Prostate gland (tissue), 2 donors: ENCODE results near the gene RNF43. TPM values are rescaled to one million over a fixed set of nuclear protein-coding genes. Genes with fewer than 3 reads are reported as not detected.

Experiments
- DNase-seq: peaks from one replicate; pipeline ENCODE4 v3.0.0-alpha.2; 2019; ENCODE audit warnings: low spot score
- H3K27ac ChIP-seq, 2 donors: fragments of 200-600 bp; sonication (generic); 2 replicates each; pipeline ENCODE4 v1.5.1; 2017 to 2019
- H3K27me3 ChIP-seq: fragments of 200-600 bp; sonication (generic); replicated peaks from 2 replicates; pipeline ENCODE4 v1.5.1; 2019; ENCODE audit not compliant: insufficient read depth
- H3K36me3 ChIP-seq, 2 donors: fragments of 200-600 bp; sonication (generic); 1 replicate in 1 of 2; 2 replicates in 1 of 2; pipeline versions ENCODE4 v1.5.1 to v1.8.1; 2017 to 2019
- H3K4me1 ChIP-seq: fragments of 200-600 bp; sonication (generic); replicated peaks from 2 replicates; pipeline ENCODE4 v1.5.1; 2019
- H3K4me3 ChIP-seq, 2 donors: fragments of 200-600 bp; sonication (generic); 2 replicates each; pipeline ENCODE4 v1.5.1; 2017 to 2019
- H3K9me3 ChIP-seq: fragments of 200-600 bp; sonication (generic); 2 replicates; pipeline ENCODE4 v1.5.1; 2017
- CTCF ChIP-seq, 4 experiments: fragments of 200-600 bp in 2 of 4; fragments of 450-650 bp in 2 of 4; sonication (generic) in 2 of 4; IDR thresholded peaks; 1 replicate in 3 of 4; 2 replicates in 1 of 4; pipeline ENCODE4 v1.5.1; 2016 to 2019; ENCODE audit warnings: antibody characterized with exemption in 4 of 4, mild to moderate bottlenecking in 2 of 4, moderate library complexity in 2 of 4
- POLR2A ChIP-seq: fragments of 450-650 bp; IDR thresholded peaks from one replicate; pipeline ENCODE4 v1.6.1; 2016; ENCODE audit warnings: antibody characterized with exemption, mild to moderate bottlenecking
- POLR2AphosphoS5 ChIP-seq: sonication (generic); formaldehyde crosslinking; IDR thresholded peaks from one replicate; pipeline ENCODE4 v1.6.1; 2017; ENCODE audit warnings: antibody characterized with exemption
- WGBS: methylation state at CpG from one replicate; pipeline ENCODE4 v1.1.5; 2018; 5-methylcytosine and 5-hydroxymethylcytosine counted together
- intact Hi-C: fragments of 100-400 bp; cut with DNase I; formaldehyde crosslinking; loops from one replicate; pipeline ENCODE4 v1.14.2; 2022
- total RNA-seq, 2 donors: library from RNA; depleted of rRNA; stranded (reverse); fragments of >200 nt; gene quantifications; one replicate each; pipeline ENCODE4 v1.1.0, GENCODE V29; 2016

The RNF43 gene
- total RNA-seq, 2 donors from 2014 or later, result 29.3 to 31.9 TPM

GRCh38 chr17:58396173-58396572 lies 21.2 kb downstream of the RNF43 start:
- H3K27ac ChIP-seq, result no peak overlapping the region
- no peaks in the 10 kb centered on the region for H3K9me3 ChIP-seq
- TF ChIP-seq POLR2A, result no peak
- TF ChIP-seq CTCF (IDR thresholded peaks at IDR 0.05), result no peak
- TF ChIP-seq POLR2AphosphoS5, result no peak
- H3K27me3 ChIP-seq, result no peaks in the 10 kb centered on the region
- peaks cover 12% of the 10 kb centered on the region for H3K4me1 ChIP-seq
- intact Hi-C loops, result no loop called here
- DNase-seq, result no peak
- no peak overlapping the region for H3K4me3 ChIP-seq
- no peaks in the 10 kb centered on the region for H3K36me3 ChIP-seq
- WGBS, result 64% methylated on average over 4 of the region's 4 CpGs

- intact Hi-C loops, result no loop called here
These were observed 22.7 kb downstream of the RNF43 start for GRCh38 chr17:58394534-58395223.

GRCh38 chr17:58391302-58391984 lies 25.9 kb downstream of the RNF43 start:
- intact Hi-C loops, result no loop called here
- H3K9me3 ChIP-seq, result no peaks in the 10 kb centered on the region
- H3K27me3 ChIP-seq, result no peaks in the 10 kb centered on the region
- H3K4me3 ChIP-seq, result no peak overlapping the region
- peak overlapping the region; percentile 38 to 60 for H3K27ac ChIP-seq
- WGBS, result 19% methylated on average over 10 of the region's 10 CpGs
- no peak for TF ChIP-seq POLR2A
- TF ChIP-seq CTCF (IDR thresholded peaks at IDR 0.05), result no peak
- peak; percentile 92 for TF ChIP-seq POLR2AphosphoS5
- H3K4me1 ChIP-seq, result peaks cover 24% of the 10 kb centered on the region
- DNase-seq, result peak; percentile 99
- H3K36me3 ChIP-seq, result no peaks in the 10 kb centered on the region

More at GRCh38 chr17:58394534-58395223, 22.7 kb downstream of the RNF43 start:
- Histone ChIP-seq H3K27me3 (no peaks in the 10 kb centered on the region), H3K27ac (no peak overlapping the region), H3K9me3 (no peaks in the 10 kb centered on the region), H3K4me1 (peaks cover 12% of the 10 kb centered on the region), H3K4me3 (no peak overlapping the region), H3K36me3 (no peaks in the 10 kb centered on the region)
- no peak for DNase-seq
- TF ChIP-seq CTCF (IDR thresholded peaks at IDR 0.05) (no peak), POLR2A (no peak), POLR2AphosphoS5 (no peak)
- WGBS, result 69% methylated on average over 3 of the region's 3 CpGs

- H3K4me3 ChIP-seq, result no peak overlapping the region
- H3K27me3 ChIP-seq, result no peaks in the 10 kb centered on the region
- H3K36me3 ChIP-seq, result no peaks in the 10 kb centered on the region
- 55% methylated on average over 2 of the region's 2 CpGs for WGBS
- no peak for TF ChIP-seq POLR2A
- TF ChIP-seq CTCF (IDR thresholded peaks at IDR 0.05), result no peak
- intact Hi-C loops, result no loop called here
- DNase-seq, result no peak
- H3K4me1 ChIP-seq, result peaks cover 24% of the 10 kb centered on the region
- peak overlapping the region; percentile 38 to 60 for H3K27ac ChIP-seq
- H3K9me3 ChIP-seq, result no peaks in the 10 kb centered on the region
These were observed 26.4 kb downstream of the RNF43 start for GRCh38 chr17:58390884-58391283.
